HG03571 (cell line): ENCODE data around the gene GLRA3.
"Not testable (repeated sequence)": the region's sequence is repeated elsewhere in the genome, so short reads cannot be mapped to it uniquely, and the experiment has no call there.

Experiments
- ATAC-seq: cut with Tn5 transposase; IDR thresholded peaks from one replicate; pipeline ENCODE4 v1.9.1; 2021; ENCODE audit not compliant: unreplicated experiment

Gene GLRA3

DNA sequence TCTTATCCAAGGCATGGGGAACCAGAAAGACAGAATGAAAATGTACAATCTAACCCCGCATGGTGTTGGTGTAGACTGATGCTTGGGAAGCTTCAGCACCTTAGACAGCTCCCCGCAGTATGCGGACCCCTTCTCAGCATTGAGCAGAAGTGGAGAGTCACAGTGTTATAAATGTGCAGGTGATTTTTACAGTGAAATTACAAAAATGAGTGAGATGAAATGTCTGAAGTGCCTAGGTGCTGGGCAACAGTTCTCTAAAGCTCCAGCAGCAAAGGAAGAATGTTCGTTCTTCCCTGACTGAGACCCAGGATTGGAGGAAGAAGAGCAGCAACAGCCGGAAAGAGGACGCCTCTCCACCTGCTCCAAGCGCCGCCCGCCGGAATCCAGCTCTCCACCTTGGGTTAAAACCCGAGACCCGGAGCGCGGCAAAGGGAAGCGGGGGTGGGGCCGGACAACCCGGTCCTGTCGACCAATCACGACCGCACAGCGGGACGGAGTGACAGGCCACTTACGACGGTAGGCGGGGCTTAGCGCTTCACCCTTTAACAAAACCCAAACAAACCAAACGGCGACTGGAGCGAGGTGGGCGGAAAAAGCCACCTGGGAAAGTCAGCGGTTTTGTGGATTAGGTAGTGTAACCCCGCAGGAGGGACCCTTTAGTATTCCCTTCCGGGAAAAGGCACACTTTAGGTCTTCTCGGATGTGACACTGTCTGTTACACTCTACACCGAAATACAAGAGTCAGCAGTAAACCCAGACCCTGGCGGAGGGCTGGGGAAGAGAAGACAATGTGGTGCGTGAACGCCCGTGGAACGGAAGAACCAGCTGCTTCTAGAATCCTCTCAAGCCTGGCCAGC lies at the start of gene GLRA3:
GLRA3 (minus strand) TSS at position 403 of the 857 bp plus-strand sequence. CDS start 436 bp downstream, outside the sequence.
- no peak for ATAC-seq

DNA sequence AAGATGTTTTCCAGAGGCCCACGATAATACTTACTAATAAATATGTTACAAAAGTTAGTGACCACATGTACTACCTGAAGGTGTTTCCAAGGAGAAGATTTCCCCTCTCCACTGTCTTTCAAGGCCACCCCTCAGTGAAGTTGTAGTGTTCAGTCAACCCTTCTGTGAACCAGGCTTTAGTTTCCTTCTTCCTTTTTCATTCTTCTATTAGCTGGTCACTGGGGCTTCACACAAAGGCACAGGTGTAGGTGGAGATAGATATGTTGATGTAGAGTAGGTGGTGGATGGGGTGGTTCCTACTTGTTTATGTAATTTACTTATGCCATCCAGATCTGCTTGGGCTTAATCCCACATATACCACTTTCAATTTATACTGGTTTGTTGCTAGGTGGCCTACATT lies 45.9 kb upstream of the GLRA3 start:
- ATAC-seq = no peak

DNA sequence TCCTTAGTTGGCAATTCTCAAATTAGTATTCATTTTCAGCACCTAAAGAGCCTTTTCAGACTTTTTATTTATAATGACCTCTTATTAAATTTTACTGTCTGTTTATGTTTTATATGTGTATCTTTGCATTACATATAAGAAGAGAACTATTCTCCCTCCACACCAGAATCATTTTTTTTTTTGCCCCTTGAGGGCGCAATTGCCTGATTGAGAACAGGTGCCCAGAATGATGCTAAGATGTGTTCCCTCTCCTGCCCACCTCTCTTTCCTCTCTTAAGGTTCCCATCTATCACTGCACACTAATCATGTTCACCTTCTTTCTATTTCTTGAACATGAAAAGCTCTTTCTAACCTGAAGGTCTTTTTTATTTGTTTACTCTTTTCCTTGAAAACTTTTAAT lies 44.9 kb upstream of the GLRA3 start:
- ATAC-seq = no peak

DNA sequence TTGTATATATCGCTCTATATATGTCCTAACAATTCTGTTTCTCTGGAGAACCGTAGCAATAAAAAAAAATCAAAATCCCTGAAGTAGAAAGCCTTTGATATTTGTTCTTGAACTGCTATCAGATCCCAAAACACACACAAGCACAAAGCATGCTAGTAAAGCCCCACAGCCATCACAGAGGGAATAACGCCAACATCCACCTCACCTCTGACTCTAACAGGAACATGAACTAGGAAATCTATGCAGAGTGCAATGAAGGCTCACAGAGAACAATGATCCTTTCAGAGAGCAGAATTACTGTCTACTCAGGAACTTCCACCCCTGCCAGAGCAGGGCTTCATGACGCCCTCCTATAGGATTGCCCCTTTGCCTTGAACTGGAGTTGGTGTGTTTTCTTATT lies 44.1 kb upstream of the GLRA3 start:
- not testable (repeated sequence) for ATAC-seq

DNA sequence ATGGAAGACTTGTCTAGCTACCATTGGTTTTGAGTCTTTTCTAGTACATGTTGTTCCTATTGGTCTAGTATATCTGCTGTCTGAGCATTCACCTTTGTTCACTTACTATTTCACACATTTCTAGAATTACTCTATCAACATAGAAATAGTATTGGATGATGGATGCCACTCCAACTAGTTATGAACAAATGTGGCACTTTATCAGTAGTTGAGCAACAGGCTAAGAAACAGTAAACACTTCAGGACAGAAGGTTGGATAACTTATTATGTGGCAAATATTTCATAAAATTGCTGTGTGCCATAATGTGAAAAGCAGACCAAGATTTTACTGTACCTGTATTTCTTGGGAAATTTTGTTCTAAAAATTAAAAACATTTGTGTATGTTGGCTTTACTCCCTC lies 42.4 kb upstream of the GLRA3 start:
- no peak for ATAC-seq

DNA sequence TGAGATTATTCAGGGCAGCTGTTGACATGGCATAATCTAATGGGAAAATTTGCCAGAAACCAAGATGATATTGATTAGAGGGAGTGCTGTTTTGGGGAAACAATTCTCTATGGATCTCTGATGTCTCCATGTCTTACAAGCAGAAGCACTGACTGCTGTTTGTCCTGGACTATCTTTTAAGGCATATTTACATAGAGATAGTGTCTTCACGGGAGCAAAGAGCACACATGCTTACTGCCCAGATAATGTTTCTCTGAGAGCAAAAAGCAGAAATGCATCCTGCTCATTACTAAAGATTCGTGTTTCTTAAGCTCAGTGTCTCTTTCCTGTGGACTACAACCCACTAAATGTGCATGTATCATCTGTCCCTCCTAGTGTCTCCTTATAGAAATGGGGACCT lies 41.3 kb upstream of the GLRA3 start:
- no peak for ATAC-seq

DNA sequence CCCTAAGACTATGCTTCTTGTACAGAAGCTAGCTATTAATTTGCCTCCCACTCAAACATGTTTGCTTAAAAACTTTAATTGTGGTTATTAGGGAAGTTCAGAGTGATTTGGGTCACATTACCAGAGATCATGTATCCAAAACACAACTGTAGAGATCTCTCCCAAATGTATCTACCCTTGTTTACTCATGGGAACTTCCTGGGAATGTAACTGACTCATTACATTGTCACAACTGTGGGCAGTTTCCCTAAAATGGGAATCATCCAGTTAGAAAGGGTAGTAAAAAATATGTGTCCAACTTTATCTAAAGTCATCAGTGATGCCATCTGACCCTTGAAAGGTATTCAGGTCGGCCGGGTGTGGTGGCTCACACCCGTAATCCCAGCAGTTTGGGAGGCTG lies 40.3 kb upstream of the GLRA3 start:
- no peak for ATAC-seq

DNA sequence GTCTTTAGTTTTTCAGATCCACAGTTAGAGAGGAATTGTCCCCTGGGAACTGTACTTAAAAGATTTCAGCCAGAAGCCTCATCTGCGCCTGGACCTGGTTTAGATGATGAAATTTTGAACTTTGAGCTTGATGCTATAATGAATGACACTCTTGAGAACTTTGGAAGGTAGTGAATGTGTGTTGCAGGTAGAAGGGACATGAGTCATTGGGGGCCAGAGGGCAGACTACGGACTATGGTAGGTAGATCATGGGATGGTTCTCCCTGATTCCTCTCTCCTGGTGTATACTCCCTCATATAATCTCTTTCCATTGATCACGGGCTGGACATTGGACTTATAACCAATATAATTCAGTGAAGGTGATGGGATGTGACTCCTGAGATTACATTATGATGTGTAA lies 38.9 kb upstream of the GLRA3 start:
- ATAC-seq = no peak

DNA sequence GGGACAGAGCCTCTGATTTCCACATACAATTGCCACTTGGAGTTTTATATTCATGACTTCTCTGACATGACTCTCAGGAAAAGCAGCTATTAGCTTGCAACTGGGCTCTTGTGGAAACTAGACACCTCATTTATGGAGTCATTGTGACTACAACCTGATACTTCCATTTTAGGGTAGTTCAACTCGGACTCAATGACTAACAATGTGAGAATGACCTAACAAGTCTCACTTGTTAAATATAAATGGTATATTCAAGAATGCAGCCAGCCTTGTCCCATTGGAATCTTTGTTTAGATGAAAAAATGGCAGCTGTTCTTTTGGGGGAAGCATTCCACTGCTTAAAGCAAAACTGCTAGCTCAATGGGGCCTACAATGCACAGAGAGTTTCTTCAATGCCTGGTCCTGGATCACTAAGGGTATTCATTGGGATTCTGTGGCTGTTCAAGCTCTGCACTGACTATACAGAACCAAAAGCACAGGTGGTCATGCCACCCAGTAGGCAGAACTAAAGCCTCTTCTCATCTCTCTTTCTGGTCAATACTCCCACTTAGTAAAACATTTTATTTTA lies 36.5 kb upstream of the GLRA3 start:
- ATAC-seq = no peak

DNA sequence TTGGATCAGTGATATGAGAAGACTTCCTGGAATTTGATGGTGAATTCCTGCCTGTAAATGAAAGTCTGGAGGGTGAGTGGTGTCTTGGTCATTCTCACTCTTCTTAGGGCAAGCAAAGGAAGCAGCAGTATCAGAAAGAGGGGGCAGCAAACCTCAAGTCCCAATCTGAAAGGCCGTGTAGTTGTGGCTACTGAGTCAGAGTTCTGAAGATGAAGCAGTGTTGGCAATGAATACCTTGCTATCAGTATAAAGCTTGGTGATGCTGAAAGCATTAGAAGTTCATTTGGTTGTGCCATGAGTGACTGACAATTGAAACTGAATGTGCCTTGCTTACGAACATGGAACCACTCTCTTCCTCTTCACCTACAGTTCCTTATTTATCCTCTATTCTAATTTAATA lies 35.0 kb upstream of the GLRA3 start:
- no peak for ATAC-seq

DNA sequence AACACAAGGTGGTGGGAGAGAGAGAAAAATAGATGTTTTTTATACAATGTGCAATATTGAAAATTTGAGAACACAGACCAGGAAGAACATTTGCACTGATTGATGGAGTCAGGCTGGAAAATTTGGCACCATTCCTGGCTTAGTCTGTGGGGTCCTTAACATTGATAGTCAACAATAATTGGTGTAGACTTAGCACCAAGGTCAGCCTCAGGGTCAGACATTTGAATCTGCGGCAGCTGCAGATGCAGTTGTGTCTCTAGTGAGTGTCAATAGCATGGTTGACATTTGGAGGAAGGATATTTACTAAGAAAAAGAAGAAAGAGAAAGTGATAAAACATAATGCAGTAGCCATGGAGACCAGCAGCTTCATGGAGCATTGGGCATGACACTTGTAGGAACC lies 31.5 kb upstream of the GLRA3 start:
- no peak for ATAC-seq

DNA sequence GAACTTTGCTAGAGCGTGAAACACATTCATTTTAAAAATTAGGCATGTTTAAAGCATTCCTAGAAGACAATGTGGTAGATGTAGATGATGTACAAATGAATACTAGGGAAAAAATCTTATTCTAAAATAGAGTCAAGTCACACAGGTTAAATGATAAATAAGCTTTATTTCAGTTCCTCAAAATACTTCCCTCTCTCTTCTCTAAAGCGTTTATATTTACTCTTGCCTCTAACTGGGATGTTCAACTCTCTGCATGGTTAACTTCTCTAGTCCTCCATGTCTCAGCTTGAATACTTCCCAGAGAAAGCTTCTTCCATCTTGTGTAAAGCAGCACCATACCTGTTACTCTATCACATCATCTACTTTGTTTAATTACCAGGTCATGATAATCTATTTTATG lies 30.9 kb upstream of the GLRA3 start:
- ATAC-seq = no peak

DNA sequence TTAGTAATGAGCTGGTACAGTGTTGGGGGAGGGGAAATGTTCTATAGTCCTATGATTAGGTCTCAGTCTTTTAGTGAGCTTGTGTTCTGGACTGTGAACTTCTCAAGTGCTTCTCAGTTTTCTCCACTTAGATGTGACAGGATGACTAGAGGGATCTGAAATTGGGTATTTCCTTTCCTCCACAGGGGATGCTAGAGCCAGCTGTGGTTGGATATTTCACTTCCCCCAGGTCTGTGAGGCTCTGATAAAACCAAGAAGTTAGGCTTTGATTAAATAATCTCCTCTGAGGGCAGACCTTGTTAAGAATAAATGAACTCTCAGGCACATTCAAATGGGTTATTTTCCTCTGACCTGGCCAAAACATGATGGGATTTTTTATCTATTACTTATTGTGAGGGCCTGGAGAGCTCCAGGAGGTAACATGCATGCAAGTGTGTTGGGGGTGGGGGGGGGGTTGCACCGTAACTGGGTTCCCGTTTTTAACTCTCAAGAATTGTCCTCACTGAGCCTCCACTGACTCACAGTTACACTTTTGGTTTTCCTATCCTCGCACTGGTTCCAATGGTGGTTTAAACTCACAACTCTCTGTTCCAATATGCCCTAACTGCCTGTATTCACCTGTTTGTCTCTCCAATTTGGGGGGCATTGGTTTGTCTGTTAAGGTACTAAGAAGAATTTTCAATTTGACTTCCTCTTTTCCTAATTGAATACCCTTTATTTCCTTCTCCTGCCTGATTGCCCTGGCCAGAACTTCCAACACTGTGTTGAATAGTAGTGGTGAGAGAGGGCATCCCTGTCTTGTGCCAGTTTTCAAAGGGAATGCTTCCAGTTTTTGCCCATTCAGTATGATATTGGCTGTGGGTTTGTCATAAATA lies 28.1 kb upstream of the GLRA3 start:
- no peak for ATAC-seq

DNA sequence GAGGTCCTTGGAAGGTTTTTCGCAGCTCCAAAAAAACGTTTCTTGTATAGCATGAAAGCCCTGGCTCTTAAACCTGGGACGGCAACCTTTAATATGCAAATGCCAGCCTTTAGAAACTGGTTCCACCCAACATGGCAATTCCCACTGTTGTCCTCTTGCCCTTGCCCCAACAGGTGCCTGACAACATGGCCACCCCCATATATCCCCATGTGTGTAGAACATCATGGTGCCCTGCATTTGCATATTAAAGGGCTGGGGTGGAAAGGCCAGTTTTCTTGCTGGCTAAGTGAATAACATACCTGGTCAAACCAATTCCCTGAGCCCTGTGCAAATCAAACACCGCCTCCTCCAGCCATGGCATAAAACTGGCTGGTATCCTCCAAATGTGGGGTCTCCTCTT lies 26.0 kb upstream of the GLRA3 start:
- no peak for ATAC-seq

DNA sequence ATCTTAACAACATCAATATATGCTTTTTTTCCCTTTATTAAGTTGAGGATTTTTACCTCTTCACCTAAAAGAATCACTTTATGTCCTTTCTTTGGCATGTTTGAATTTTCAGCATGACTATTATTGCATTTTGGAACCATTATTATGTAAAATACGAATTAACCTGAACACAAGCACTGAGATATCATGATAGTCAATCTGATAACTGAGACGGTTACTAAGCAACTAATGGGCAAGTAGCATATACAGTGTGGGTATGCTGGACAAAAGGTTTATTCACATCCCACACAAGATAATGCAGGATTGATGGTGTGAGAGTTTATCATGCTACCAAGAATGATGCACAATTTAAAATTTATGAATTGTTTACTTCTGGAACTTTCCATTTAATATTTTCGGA lies 24.6 kb upstream of the GLRA3 start:
- ATAC-seq = no peak

DNA sequence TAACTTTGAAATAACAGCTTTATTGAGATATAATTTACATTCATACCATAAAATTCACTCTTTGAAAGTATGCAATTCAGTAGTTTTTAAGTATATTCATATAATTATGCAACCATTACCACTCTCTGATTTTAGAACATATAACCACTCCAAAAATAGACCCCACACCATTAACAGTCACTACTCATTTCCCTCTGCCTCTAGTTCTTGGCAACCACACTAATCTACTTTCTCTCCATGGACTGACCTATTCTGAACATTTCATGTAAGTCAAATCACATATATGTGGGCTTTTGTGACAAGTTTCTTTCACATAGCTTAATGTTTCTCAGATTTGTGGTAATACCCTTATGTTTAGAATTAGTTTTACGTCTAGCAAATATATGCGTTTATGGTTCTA lies 19.5 kb upstream of the GLRA3 start:
- ATAC-seq = no peak

DNA sequence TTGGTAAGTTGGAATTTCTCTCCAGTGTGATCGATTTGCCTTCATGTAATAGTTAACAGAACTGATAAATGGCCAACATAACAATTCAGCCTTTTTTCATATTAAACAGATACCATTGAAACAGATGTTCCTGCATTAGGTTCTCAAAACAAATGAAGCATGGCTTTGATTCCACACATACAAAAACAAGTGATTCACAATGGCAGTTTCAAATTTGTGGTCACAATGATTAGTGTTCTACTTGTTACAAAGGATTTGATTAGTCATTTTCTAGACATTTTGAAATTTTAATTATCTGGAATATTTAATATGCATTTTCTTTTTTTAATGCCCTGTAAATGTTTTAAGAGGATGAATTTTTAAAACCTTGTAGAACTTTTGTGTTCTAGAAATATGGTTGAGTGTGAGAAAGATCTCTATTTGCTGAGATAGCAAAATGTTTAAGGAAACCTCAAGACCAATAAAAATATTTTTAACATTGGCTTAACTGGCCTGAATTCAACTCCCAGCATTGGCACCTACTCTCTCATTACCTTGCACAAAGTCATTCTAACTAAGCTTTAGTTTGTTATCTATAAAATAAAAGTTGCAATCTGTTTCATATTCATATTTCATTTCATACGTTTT lies 18.9 kb upstream of the GLRA3 start:
- ATAC-seq = no peak

DNA sequence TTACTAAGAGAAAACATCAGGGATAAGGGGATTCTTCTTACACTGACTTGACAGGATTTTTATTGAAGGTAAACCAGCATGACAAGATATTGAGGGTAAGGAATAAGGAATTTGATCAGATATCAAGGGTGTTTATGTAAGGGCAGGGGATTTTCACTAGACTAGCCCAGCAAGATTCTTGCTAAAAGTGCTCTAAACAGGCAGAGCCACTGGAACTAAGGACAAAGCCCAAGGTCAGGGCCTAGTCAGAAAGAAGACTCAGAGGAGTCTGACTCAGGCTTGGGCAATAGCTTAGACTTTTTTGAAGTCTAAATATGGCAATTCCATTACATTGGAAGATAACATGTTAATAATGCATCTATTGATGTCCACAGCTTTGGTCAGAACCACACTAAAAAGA lies 6.5 kb upstream of the GLRA3 start:
- ATAC-seq = no peak

DNA sequence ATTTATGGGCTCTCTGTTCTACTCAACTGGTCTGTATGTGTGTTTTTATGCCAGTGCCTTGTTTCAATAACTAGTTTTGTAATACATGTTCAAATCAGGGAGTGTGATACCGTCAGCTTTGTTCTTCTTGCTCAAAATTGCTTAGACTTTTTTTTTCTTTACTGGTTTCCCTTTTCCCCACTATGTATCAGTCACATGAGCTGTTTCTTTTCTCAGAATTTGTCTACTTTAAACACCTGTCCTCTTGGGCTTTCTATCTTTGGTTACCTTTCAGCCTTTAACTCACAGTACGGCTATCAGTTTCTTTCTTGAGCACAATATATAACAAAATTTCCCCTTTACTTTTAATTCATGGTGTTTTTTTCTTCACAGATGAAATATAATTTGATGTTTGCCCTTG lies 5.4 kb upstream of the GLRA3 start:
- ATAC-seq = no peak

DNA sequence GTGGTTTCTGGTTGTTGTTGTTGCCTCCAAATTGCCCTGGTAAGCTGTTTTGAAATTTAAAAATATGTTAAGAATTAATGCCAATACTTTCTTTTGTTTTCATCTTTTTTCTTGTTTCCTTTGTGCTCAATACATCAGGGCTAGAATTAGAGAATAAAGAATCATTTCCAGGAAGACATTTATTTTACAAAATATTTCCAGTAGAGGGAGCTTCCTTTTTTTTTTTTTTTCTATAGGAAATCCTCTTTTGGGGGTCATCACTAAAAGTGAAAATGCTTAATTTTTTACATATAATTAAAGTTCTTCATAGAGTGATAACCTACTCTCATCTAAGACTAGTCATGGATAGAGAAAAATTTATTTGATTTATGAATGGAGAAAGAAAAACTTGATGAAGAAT lies 2.4 kb downstream of the GLRA3 start:
- no peak for ATAC-seq

DNA sequence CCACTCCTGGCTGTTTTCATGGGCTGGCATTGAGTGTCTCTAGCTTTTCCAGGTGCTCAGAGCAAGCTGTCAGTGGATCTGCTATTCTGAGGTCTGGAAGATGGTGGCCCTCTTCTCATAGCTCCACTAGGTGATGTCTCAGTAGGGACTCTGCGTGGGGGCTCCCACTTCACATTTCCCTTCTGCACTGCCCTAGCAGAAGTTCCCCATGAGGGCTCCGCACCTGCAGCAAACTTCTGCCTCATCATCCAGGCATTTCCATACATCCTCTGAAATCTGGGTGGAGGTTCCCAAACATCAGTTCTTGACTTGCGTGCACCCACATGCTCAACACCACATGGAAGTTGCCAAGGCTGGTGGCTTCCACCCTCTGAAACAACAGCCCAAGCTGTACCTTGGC lies 13.8 kb downstream of the GLRA3 start:
- ATAC-seq = no peak
